ENCODE results near the gene SLC6A11.

Gene SLC6A11

DNA sequence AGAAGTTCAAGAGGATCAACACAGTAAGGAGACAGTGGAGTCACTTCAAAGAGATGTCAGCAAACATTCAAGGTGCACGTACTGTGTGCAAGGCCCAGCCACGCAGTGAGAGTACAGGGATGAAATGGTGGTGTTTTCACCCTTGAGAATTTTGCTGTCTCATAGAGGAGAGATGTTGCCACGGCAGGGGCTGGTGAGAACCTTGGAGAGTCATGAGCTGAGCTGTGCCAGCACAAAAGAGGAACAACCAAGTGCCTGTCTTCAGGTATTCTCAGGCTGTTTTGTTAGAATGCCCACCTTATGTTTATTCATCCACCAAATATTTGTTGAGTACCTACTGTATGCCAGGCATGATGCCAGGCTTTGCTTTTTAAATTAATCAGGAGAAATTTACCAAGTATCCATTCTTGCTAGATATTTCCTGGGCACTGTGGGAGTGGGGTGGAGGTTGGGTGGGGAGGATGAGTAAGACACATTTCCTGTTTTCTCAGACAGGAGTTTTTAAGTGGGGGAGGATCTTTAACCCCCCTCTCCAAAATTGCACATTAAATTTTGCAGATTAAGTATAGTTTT lies 72.6 kb downstream of the SLC6A11 start:
- no peak for DNase-seq (ENCODE audit: low read depth)

DNA sequence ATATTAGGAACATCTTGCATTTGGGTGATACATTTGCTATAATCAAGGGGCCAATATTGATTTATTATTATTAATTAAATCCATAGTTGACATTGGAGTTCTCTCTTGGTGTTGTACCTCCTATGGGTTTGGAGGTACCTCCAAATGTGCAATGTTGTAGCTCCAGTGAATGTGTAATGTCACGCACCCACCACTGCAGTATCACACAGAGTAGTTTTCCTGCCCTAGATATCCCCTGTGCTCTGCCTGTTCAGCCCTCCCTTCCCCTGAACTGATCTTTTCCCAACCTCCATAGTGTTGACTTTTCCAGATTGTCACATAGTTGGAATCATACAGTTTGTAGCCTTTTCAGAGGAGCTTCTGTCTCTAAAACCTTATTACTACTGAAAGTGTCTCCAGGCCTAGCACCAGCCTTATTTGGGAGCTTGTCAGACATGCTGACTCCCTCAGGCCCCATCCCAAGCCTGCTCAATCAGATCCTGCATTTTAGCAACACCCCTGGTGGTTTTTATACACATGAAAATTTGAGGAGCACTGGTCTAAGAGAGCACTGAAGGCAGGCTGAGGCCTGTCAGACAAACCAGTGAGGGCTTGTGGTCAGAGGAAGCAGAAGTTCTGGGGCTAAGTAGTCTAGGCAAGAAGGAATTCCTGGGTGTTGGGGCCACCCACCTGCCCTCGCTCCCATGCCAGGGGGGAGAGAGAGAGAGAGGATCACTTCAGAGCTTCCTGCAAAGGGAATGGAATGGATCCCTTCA lies 73.4 kb downstream of the SLC6A11 start:
- DNase-seq (ENCODE audit: low read depth) = no peak

DNA sequence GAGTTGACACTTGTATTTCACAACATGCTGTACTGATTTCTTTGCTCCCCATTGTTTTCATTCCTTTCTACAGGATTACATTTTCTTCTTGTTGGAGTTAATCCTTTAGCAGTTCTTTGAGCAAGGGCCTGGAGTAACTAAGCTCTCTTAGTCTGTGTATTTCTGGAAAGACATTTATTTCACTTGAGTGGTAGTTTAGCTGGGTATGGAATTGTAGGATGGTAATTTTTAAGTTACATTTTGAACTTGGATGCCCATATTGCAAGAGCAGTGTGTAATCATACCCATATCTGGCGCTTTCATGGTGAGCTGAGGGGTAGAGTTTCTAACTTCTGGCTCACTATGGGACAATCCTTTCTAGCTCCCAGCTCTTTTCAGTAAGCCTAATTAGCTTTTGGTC lies 74.6 kb downstream of the SLC6A11 start:
- no peak for DNase-seq (ENCODE audit: low read depth)

DNA sequence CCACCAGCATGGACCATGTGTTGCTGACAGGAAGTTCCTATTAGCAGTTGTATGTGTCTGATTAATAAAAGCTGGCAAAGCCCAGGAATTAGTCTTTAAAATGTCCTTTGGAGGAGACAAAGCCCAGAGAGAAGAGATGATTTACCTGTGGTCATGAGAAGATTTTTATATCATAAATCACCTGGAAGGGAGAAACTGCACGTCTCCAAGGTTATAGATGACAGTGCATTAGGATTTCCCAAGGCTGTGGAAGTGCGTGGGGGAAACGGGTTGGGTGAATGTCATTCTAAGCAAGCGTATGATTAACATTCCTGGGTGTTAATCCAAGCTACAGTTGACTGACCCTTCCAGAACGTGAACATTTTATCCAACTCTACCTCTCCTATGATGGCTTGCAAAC lies 76.6 kb downstream of the SLC6A11 start:
- no peak for DNase-seq (ENCODE audit: low read depth)

DNA sequence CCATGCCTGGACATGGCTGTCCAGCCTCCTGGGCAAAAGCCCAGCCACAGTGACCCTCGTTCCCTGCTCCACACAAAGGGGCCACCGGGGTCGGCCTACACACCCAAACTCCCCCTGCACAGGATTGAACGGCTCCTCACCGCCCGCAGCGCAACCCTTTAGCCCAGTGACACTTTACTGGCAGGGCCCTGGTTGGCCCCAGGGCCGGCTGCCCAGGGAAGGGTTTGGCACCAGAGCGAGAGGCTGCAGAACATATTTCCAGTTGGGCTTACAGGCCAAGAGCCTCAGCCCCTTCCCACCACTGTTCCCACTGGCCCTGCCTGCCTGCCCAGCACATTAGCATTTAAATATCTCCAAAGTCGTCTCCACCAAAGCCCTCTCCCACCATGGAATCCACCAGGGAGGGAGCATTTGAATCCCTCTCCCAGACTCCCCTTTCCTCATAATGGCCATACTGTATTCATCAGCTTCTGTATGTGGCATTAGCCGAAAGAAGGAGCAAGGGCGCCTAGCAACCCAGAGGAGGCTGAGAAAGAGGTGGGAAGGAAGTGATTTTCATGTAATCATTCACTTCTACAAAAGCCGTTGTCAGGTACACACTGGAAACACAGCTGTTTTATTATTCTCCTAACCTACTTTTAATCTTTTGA lies 85.4 kb downstream of the SLC6A11 start:
- DNase-seq (ENCODE audit: low read depth) = no peak

DNA sequence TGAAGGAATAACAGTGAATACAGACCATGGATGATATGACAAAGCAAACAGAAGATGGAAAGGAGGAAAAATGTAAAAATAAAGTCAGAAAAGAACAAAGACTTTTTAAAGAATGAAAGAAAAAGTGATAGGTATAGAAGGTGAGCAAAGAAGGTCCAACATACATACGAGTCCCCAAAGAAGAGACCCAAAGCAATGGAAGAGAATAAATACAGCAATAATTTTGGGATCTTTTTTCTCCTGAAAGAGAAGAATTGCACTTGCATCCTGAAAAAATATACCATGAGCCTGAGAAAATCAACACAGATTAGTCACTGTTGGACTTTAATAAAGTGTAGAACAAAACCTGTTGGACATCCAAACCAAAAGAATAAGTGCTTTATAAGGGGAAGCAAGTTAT lies 91.2 kb downstream of the SLC6A11 start:
- no peak for DNase-seq (ENCODE audit: low read depth)

DNA sequence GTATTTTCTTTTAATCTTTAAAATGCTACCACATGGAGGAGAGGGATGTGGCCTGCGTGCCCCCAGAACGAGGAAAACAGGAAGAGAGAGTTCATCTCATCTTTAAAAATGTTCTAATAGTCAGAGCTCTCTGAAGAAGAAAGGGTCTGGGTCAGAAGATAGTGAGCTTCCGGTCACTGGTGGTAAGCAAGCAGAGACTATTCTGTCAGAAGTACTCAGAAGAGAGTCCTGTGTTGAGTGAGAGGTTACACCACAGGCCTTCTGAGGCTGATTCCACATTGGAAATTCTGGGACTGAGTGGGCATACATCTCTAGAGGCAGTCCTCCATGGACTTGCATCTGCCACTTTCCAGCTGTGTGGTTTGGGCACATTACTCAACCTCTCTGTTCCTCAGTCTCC lies 94.3 kb downstream of the SLC6A11 start:
- no peak for DNase-seq (ENCODE audit: low read depth)

DNA sequence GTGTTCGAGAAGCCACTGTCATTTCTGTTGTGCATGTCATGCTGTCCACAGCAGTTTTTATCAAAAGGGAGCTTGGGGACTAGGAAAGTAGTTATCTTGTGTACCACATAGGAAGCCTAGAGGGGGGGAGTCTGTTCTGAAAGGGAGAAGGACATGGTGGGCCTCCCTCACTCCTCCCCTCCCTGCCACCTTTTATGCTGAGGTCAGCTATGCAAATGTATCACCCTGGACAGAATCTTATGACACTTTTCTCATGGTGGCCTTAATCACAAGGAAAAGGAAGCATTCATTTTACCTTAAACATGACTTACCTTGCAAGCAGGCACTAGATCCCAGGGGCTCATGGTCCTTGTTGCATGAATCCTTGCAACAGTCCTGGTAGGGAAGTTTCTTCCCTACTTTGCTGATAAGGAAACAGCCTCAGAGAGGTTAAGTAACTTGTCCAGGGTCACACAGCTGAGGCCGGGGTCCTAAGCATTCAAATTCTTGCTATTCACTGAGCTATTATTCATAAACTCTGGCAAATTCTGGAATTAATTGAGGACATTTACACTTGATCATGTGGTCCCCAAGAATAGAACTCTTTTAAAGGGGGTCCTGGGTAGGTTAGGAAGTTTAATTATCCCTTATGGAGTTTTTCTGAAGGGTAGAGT lies 95.4 kb downstream of the SLC6A11 start:
- no peak for DNase-seq (ENCODE audit: low read depth)

DNA sequence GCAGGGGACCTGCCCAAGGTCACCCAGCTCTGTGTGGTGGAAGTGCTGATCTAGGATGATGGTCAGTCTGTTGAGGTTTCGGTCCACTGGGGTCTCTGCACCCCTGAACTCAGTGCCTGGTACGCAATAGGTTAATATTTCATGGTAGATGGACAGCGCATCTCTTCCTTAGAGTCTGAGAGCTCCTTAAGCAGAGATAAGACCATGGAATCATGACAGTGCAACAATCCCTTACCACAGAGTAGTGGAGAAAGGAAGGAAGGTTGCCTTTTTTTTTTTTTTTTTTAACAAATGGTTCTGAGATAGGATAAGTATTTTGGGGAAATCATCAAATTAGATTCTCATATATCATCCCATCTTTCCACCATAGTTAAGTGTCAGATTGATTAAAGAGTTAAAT lies 96.8 kb downstream of the SLC6A11 start:
- DNase-seq (ENCODE audit: low read depth) = no peak

DNA sequence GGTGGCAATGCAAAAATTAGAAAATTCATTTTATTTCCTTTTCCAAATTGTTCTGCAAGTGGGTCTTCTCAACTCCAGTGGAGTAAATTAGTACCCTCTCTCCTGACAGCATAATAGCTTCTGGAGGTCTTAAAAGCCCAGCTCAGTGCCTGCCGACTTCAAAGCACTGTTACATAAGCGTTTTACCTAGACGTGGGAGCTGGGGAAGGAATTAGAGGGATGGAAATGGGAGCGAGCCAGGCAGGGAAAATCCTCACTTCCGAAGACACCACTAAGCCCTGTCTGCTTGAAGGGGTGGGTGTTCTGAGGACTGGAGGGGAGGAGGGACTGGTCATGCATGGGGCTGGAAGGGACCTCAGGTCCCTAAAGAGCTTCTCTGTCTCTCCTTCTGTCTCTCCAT lies 99.3 kb downstream of the SLC6A11 start:
- no peak for DNase-seq (ENCODE audit: low read depth)

DNA sequence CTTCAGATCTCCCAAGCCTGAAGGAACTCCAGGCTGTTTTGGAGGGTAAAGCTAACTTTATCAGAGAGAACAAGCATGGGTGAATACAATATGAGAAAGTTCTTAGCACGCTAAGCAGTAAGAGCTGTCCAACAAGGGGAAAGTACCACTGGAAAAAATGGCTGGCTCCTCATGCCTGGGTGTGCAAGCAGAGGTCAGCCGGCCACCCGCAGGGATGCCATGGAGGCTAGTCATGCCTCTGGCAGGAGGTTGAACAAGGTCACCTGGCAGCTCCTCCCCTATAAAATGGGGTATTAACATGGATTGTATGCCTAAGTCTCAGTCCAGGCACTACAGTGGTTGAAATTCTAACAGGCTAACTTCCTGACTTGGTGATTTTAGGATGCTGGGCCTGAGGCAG lies 101.1 kb downstream of the SLC6A11 start:
- no peak for DNase-seq (ENCODE audit: low read depth)

DNA sequence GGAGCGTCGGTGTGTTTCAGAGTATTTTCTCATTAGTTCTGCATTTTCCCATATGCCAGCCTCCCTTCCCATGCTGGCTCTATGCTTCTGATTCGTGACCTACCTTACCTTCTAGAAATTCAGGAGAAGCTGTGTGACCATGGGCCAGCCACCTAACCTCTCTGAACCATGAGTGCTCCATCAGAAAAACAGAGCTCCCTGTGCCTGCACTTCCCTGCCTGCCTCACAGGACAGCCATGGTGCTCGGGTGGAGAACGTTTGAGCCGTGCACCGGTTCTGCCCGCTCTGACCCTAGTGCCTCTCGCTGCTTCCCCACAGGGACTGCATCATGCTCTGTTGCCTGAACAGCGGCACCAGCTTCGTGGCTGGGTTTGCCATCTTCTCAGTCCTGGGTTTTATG lies 102.0 kb downstream of the SLC6A11 start:
- DNase-seq (ENCODE audit: low read depth) = no peak

DNA sequence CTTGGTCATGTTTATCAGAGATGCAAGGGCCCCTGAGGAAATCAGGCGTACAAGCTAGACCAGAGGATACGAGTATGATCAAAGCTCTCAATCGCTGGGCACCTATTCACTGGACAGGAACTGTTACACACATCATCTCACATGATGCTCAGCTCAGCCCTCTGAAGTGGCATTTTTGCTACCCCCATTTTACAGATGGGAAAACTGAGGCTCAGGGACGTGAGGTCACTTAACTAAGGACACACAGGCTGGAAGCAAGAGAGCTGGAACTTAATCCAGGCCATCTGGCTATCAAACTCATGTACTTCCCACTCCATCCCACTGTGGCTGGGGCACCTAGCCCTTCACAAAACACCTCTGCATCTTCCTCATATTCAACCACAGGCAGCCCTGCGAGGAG lies 103.6 kb downstream of the SLC6A11 start:
- DNase-seq (ENCODE audit: low read depth) = no peak

DNA sequence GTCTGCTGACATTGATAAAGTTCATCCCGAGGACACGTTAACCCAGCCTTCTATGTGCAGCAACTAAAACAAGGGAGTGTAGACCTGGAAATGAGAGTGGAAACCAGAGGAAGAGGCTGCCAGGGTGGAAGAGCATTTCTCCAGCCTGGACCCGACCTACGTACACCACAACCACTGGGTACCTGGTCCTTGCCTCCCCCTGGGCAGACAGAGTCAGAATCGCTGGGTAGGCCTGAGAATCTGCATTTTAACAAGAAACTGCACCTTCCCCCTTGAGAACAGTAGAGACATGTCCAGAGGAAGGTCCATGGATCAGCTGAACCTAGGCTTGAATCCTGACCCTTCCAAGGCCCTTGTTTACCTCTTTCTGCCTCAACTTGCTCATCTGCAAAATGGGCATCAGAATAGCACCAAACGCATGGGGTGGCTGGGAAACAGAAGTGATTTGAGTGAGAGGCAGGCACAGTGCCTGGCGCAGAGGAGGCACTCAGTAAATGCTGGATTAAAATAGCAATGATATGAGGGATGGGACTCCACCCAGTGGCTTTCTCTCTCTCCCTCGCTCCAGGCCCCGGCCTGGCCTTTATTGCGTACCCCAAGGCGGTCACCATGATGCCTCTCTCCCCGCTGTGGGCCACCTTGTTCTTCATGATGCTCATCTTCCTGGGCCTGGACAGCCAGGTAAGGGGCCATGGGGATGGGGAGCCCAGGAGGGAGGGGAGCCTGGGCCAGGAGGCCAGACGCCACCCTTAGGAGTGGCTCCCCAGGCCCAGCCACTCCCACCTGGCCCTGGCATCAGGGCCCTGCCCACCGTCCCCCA lies 109.6 kb downstream of the SLC6A11 start:
- no peak for DNase-seq (ENCODE audit: low read depth)

DNA sequence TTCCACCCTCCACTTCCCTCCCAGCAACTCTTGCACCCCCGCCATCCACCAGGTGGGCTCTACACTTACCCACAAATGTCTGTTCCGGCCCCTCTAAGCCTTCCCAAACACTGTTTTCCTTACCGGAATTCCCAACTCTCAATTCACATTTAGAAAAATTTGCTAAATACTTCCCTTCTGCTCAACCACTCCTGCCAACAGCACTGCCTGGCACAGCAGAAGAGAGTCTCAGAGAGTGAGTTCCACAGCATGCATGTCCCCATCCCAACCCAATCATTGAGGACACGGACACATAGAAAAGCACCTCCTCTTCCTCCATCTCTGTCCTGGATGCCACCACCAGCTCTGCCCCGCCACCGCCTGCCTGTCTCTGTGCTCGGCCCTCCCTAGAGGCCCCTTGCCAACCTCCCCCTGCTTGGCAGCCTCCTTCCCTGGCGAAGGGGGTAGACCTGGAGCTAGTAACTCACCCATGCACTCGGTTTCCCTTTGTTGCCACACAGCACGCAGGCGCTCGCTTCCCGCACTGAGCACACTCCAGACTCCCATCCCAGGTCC lies 110.3 kb downstream of the SLC6A11 start:
- DNase-seq (ENCODE audit: low read depth) = no peak

DNA sequence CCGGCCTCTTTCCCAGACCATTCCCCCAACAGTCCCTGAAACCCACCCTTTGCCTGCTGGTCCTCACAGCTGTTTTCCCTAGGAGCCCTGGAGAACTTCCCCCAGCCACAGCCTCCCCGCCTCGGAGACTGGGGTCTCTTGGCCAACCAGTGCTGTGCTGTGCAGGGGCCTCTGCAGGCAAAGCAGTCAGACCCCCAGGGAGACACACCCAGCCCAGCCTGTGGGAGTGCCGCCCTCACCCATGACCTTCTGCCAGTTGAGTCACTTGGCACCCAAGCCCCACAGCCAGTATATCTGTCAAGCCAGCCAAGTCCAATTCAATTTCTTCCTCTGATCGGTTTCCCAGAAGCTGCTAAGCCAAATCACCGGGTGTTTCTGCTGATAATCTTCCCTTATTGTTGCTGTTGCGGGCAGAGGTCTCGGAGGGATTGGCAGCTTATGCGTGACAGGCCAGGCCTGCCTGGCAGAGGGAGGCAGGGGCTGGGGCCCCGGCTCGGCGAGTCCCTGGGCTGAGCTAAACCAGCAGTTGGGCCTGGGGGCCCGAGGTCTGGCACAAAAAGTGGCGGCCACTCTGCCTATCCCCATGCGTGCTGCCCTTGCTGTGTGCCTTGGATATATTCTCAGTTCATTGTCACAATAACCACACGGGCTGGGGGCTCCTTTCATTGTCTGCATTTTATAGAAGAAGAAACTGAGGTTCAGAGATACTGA lies 110.9 kb downstream of the SLC6A11 start:
- no peak for DNase-seq (ENCODE audit: low read depth)

DNA sequence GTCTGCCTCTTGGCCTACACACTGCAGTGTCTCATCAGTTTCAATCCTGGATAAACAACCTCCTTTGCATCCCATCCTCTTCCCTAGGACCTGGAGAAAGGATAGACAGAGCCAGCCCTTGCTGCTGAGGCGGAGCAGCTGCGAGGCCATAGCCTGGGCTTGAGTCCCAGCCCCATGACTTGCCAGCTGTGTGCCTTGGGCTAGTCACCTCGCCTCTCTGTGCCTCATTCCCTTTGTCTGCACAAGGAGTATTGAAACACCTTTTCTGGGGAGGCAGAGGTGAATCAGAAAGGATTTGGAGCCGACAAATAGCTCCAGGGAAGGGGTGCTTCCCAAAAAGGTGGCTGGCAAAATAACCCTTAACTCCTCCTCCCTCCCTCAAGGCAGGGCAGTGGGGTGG lies 111.5 kb downstream of the SLC6A11 start:
- no peak for DNase-seq (ENCODE audit: low read depth)

DNA sequence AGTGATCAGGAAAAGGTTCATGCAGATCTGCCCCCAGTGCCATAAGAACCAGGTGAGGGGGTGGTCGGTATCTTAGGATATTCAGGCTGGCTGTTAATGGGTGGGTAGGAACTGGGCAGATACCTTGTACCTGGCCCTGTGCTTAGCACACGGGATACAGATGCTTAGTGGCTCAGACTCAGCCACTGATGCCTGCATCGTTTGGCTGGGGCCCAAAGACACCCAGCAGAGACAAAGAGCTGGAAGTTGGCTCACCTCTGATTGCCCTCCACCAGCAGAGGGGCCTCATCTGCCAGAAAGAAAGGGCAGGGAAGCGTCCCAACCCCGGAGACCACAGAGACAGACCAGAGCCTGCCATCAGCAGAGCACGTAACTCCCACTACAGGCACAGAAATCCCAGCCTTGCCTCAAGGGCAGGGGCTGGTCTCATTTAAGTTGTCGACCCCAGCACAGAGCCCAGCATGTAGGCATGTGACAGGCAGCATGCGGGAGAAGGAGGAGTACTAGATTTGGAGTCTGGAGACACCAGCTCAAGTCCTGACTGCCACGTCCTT lies 112.5 kb downstream of the SLC6A11 start:
- DNase-seq (ENCODE audit: low read depth) = no peak

DNA sequence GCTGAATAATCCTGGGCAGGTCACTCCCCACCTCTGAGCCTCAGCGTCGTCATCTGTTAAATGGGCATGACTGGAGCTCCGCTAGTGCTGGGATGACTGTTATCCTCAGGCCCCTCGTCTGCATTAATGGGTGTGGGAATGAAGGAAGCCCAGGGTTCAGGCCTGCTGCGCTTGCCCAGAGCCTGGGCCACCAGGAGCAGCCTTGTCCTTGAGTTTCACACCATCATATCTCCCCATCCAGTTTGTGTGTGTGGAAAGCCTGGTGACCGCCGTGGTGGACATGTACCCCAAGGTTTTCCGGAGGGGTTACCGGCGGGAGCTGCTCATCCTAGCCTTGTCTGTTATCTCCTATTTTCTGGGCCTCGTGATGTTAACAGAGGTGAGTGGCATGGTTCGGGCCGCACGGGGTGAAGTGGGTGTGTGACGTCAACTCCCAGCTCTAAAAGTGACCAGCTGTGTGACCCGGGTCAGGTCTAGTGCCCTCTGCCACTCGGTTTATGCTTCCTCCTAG lies 113.0 kb downstream of the SLC6A11 start:
- no peak for DNase-seq (ENCODE audit: low read depth)

DNA sequence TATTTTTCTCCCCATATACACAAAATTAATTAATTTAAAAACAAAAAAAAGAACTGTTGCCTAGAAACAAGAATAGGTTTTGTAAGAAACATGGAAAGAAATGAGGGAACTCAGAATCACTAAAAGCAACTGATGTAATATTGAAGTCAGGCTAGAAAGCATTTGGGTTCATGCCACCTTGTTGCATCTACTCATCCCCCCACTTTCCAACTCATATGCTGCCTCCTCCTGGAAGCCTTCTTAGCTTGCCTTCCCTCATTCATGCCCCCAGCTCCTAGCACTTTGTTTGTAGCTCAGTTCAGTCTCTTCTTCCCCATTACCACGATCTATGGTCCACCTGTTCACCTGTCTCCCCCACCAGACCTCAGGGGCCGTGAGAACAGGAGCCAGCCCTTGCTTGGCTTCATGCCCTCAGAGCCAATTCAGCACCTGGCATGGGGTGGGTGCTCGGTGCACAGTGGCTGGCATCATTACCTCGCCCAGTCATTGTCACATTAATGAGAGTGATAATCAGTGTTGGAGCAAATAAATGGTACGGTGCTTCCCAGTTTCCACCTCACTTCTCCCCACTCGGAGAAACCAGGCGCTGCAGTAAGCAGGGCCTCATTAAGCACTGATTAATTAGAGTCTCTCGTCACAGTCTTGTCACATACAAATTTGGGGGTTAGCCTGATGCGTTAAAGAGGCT lies 114.1 kb downstream of the SLC6A11 start:
- no peak for DNase-seq (ENCODE audit: low read depth)

All from fibroblast of gingiva (primary cell).